ENCODE data around the gene FPR2.
"Not testable (repeated sequence)": the region's sequence is repeated elsewhere in the genome, so short reads cannot be mapped to it uniquely, and the experiment has no call there.

FPR2 gene

GRCh38 chr19:51799034-51799773, 38.2 kb downstream of the FPR2 start:
- DNase-seq: peak; percentile 29
- in situ Hi-C loops (cut with HindIII; ENCODE audit: low pct_ligation_motif_present, low pct_unique_long_range_greater_than_20kb, low sequenced_read_pairs): no loop called here

GRCh38 chr19:51799774-51800472, 38.9 kb downstream of the FPR2 start:
- in situ Hi-C loops (cut with HindIII; ENCODE audit: low pct_ligation_motif_present, low pct_unique_long_range_greater_than_20kb, low sequenced_read_pairs): no loop called here
- no peak for DNase-seq

- DNase-seq: no peak
- in situ Hi-C loops (cut with HindIII; ENCODE audit: low pct_ligation_motif_present, low pct_unique_long_range_greater_than_20kb, low sequenced_read_pairs): no loop called here
Measured at GRCh38 chr19:51800473-51801244, 39.7 kb downstream of the FPR2 start.

- in situ Hi-C loops (cut with HindIII; ENCODE audit: low pct_ligation_motif_present, low pct_unique_long_range_greater_than_20kb, low sequenced_read_pairs): no loop called here
- DNase-seq: no peak
Measured at GRCh38 chr19:51802775-51803174, 41.8 kb downstream of the FPR2 start.

GRCh38 chr19:51803519-51803918, 42.5 kb downstream of the FPR2 start:
- in situ Hi-C loops (cut with HindIII; ENCODE audit: low pct_ligation_motif_present, low pct_unique_long_range_greater_than_20kb, low sequenced_read_pairs): no loop called here

GRCh38 chr19:51803967-51804366, 43.0 kb downstream of the FPR2 start:
- no peak for DNase-seq
- in situ Hi-C loops (cut with HindIII; ENCODE audit: low pct_ligation_motif_present, low pct_unique_long_range_greater_than_20kb, low sequenced_read_pairs): no loop called here

More at GRCh38 chr19:51803519-51803918, 42.5 kb downstream of the FPR2 start:
- no peak for DNase-seq

GRCh38 chr19:51804789-51805188, 43.8 kb downstream of the FPR2 start:
- in situ Hi-C loops (cut with HindIII; ENCODE audit: low pct_ligation_motif_present, low pct_unique_long_range_greater_than_20kb, low sequenced_read_pairs); DNase-seq: not testable (repeated sequence)

- in situ Hi-C loops (cut with HindIII; ENCODE audit: low pct_ligation_motif_present, low pct_unique_long_range_greater_than_20kb, low sequenced_read_pairs): not testable (repeated sequence)
Measured at GRCh38 chr19:51805396-51805795, 44.4 kb downstream of the FPR2 start.

GRCh38 chr19:51806571-51806970, 45.6 kb downstream of the FPR2 start:
- in situ Hi-C loops (cut with HindIII; ENCODE audit: low pct_ligation_motif_present, low pct_unique_long_range_greater_than_20kb, low sequenced_read_pairs); DNase-seq: not testable (repeated sequence)

More at GRCh38 chr19:51805396-51805795, 44.4 kb downstream of the FPR2 start:
- not testable (repeated sequence) for DNase-seq

GRCh38 chr19:51807111-51807701, 46.2 kb downstream of the FPR2 start:
- DNase-seq: no peak
- in situ Hi-C loops (cut with HindIII; ENCODE audit: low pct_ligation_motif_present, low pct_unique_long_range_greater_than_20kb, low sequenced_read_pairs): no loop called here

GRCh38 chr19:51807925-51808324, 46.9 kb downstream of the FPR2 start:
- in situ Hi-C loops (cut with HindIII; ENCODE audit: low pct_ligation_motif_present, low pct_unique_long_range_greater_than_20kb, low sequenced_read_pairs): no loop called here
- DNase-seq: no peak

GRCh38 chr19:51808333-51808986, 47.5 kb downstream of the FPR2 start:
- no peak for DNase-seq
- in situ Hi-C loops (cut with HindIII; ENCODE audit: low pct_ligation_motif_present, low pct_unique_long_range_greater_than_20kb, low sequenced_read_pairs): no loop called here

- DNase-seq: no peak
Measured at GRCh38 chr19:51809787-51810186, 48.8 kb downstream of the FPR2 start.

GRCh38 chr19:51810223-51810622, 49.2 kb downstream of the FPR2 start:
- no peak for DNase-seq
- in situ Hi-C loops (cut with HindIII; ENCODE audit: low pct_ligation_motif_present, low pct_unique_long_range_greater_than_20kb, low sequenced_read_pairs): no loop called here

More at GRCh38 chr19:51809787-51810186, 48.8 kb downstream of the FPR2 start:
- in situ Hi-C loops (cut with HindIII; ENCODE audit: low pct_ligation_motif_present, low pct_unique_long_range_greater_than_20kb, low sequenced_read_pairs): no loop called here

- no peak for DNase-seq
- in situ Hi-C loops (cut with HindIII; ENCODE audit: low pct_ligation_motif_present, low pct_unique_long_range_greater_than_20kb, low sequenced_read_pairs): no loop called here
Measured at GRCh38 chr19:51811344-51811743, 50.4 kb downstream of the FPR2 start.

- no peak for DNase-seq
- in situ Hi-C loops (cut with HindIII; ENCODE audit: low pct_ligation_motif_present, low pct_unique_long_range_greater_than_20kb, low sequenced_read_pairs): no loop called here
Measured at GRCh38 chr19:51815043-51815442, 54.1 kb downstream of the FPR2 start.

- DNase-seq: no peak
- in situ Hi-C loops (cut with HindIII; ENCODE audit: low pct_ligation_motif_present, low pct_unique_long_range_greater_than_20kb, low sequenced_read_pairs): no loop called here
Measured at GRCh38 chr19:51816711-51817110, 55.7 kb downstream of the FPR2 start.

GRCh38 chr19:51820011-51820410, 59.0 kb downstream of the FPR2 start:
- in situ Hi-C loops (cut with HindIII; ENCODE audit: low pct_ligation_motif_present, low pct_unique_long_range_greater_than_20kb, low sequenced_read_pairs): no loop called here

More at GRCh38 chr19:51820011-51820410, 59.0 kb downstream of the FPR2 start:
- DNase-seq: no peak

All from ACHN (cell line).